Activated T-helper 1 cell treated with anti-CD3 and anti-CD28 coated beads, Interleukin-12 subunit alpha, Interleukin-12 subunit beta, Interleukin-2, Interleukin-4 antibody, amounts not matched to agents 30 ng/mL and 10 ng/mL and 1 ng/mL, durations not matched to agents 14 hours and 24 hours and 36 hours (primary cell): ENCODE data around the gene NPIPB4. TPM values are rescaled to one million over a fixed set of nuclear protein-coding genes. Genes with fewer than 3 reads are reported as not detected.
"Not testable (repeated sequence)": the region's sequence is repeated elsewhere in the genome, so short reads cannot be mapped to it uniquely, and the experiment has no call there.

Experiments
- DNase-seq: peaks from one replicate; pipeline ENCODE4 v3.0.0; 2021; ENCODE audit warnings: low spot score
- H3K27ac Mint-ChIP-seq: one replicate; pipeline ENCODE4 v1.8.0; 2021; ENCODE audit warnings: mild to moderate bottlenecking, mixed read lengths
- H3K27me3 Mint-ChIP-seq: one replicate; pipeline ENCODE4 v1.8.0; 2022; ENCODE audit warnings: mild to moderate bottlenecking, moderate library complexity, mixed read lengths; ENCODE audit not compliant: insufficient read depth
- H3K36me3 Mint-ChIP-seq: one replicate; pipeline ENCODE4 v1.8.0; 2021; ENCODE audit warnings: low read depth, mixed read lengths
- H3K4me1 Mint-ChIP-seq: one replicate; pipeline ENCODE4 v1.8.0; 2021; ENCODE audit warnings: low read depth, mixed read lengths
- H3K4me3 Mint-ChIP-seq: one replicate; pipeline ENCODE4 v1.8.0; 2021; ENCODE audit warnings: mild to moderate bottlenecking, moderate library complexity, mixed read lengths
- H3K9me3 Mint-ChIP-seq: one replicate; pipeline ENCODE4 v1.8.0; 2021; ENCODE audit warnings: mixed read lengths
- intact Hi-C: fragments of 100-400 bp; cut with micrococcal nuclease; formaldehyde crosslinking; loops from one replicate; pipeline ENCODE4 v1.15.1; 2024
- total RNA-seq: library from RNA; stranded (reverse); gene quantifications from 2 replicates; pipeline ENCODE4 v1.2.3, GENCODE V29; 2022

Gene NPIPB4
- total RNA-seq, 1 donor from 2014 or later = 248 TPM

- peak overlapping the region; percentile 90 for H3K4me3 Mint-ChIP-seq
- H3K36me3 Mint-ChIP-seq = peaks cover 15% of the 10 kb centered on the region
- peak overlapping the region; percentile 78 for H3K27ac Mint-ChIP-seq
- DNase-seq, H3K27me3 Mint-ChIP-seq, H3K9me3 Mint-ChIP-seq: not testable (repeated sequence)
- intact Hi-C loops = loop anchor here (1.0 kb wide), 1 partner anchor 133 kb away; no protein-coding TSS in a partner anchor
- peaks cover 20% of the 10 kb centered on the region for H3K4me1 Mint-ChIP-seq
Measured at GRCh38 chr16:21819617-21820016, 37.9 kb downstream of the NPIPB4 start.

- H3K27ac Mint-ChIP-seq, intact Hi-C loops, H3K27me3 Mint-ChIP-seq, DNase-seq, H3K4me3 Mint-ChIP-seq, H3K9me3 Mint-ChIP-seq: not testable (repeated sequence)
- H3K4me1 Mint-ChIP-seq = peaks cover 20% of the 10 kb centered on the region
- peaks cover 16% of the 10 kb centered on the region for H3K36me3 Mint-ChIP-seq
Measured at GRCh38 chr16:21817012-21817411, 40.5 kb downstream of the NPIPB4 start.

- Mint-ChIP-seq H3K36me3 (peaks cover 19% of the 10 kb centered on the region), H3K4me1 (peaks cover 19% of the 10 kb centered on the region)
- intact Hi-C loops, H3K9me3 Mint-ChIP-seq, H3K27ac Mint-ChIP-seq, H3K27me3 Mint-ChIP-seq, DNase-seq, H3K4me3 Mint-ChIP-seq: not testable (repeated sequence)
Measured at GRCh38 chr16:21815694-21816093, 41.9 kb downstream of the NPIPB4 start.

GRCh38 chr16:21802375-21802663 is 55.2 kb downstream of the NPIPB4 start:
- DNase-seq, H3K9me3 Mint-ChIP-seq, intact Hi-C loops, H3K36me3 Mint-ChIP-seq, H3K4me1 Mint-ChIP-seq, H3K27me3 Mint-ChIP-seq, H3K4me3 Mint-ChIP-seq, H3K27ac Mint-ChIP-seq: not testable (repeated sequence)

GRCh38 chr16:21801538-21802374 is 55.8 kb downstream of the NPIPB4 start:
- H3K36me3 Mint-ChIP-seq, H3K27ac Mint-ChIP-seq, H3K4me1 Mint-ChIP-seq, intact Hi-C loops, H3K27me3 Mint-ChIP-seq, DNase-seq, H3K4me3 Mint-ChIP-seq, H3K9me3 Mint-ChIP-seq: not testable (repeated sequence)

GRCh38 chr16:21798601-21799000 is 59.0 kb downstream of the NPIPB4 start:
- H3K27ac Mint-ChIP-seq, H3K36me3 Mint-ChIP-seq, H3K9me3 Mint-ChIP-seq, H3K4me1 Mint-ChIP-seq, H3K4me3 Mint-ChIP-seq, DNase-seq, intact Hi-C loops, H3K27me3 Mint-ChIP-seq: not testable (repeated sequence)

GRCh38 chr16:21793310-21793709 is 64.2 kb downstream of the NPIPB4 start:
- H3K27me3 Mint-ChIP-seq, H3K4me1 Mint-ChIP-seq, intact Hi-C loops, H3K4me3 Mint-ChIP-seq, H3K9me3 Mint-ChIP-seq, H3K36me3 Mint-ChIP-seq, H3K27ac Mint-ChIP-seq, DNase-seq: not testable (repeated sequence)

GRCh38 chr16:21790506-21790905 is 67.0 kb downstream of the NPIPB4 start:
- H3K27ac Mint-ChIP-seq, H3K9me3 Mint-ChIP-seq, DNase-seq, H3K4me1 Mint-ChIP-seq, intact Hi-C loops, H3K36me3 Mint-ChIP-seq, H3K4me3 Mint-ChIP-seq, H3K27me3 Mint-ChIP-seq: not testable (repeated sequence)

Other genes starting within 250 kb of the NPIPB4 start
- gene IGSF6, start 205.1 kb downstream of the NPIPB4 start, total RNA-seq = not detected in 2 replicates
- gene OTOA, start 193.8 kb downstream of the NPIPB4 start, total RNA-seq = 0.10 TPM in 1 of 2 replicates, not detected in the other
- gene UQCRC2, start 95.6 kb upstream of the NPIPB4 start, total RNA-seq = 235 and 260 TPM in 2 replicates
- gene PDZD9, start 143.4 kb upstream of the NPIPB4 start, total RNA-seq = not detected in 2 replicates
- gene MOSMO, start 150.4 kb upstream of the NPIPB4 start, total RNA-seq = 12.7 and 16.3 TPM in 2 replicates
- gene VWA3A, start 234.8 kb upstream of the NPIPB4 start, total RNA-seq = 0.10 and 0.24 TPM in 2 replicates